Measurements from ENCODE around the gene CECR2. TPM values are rescaled to one million over a fixed set of nuclear protein-coding genes. Genes with fewer than 3 reads are reported as not detected.

The CECR2 gene
- total RNA-seq, 1 donor from 2014 or later = 67.8 TPM

GRCh38 chr22:17430412-17430811 is 61.2 kb downstream of the CECR2 start:
- Mint-ChIP-seq H3K27me3 (ENCODE audit: insufficient read depth, low read depth) (peaks cover 2% of the 10 kb centered on the region), H3K36me3 (peaks cover 18% of the 10 kb centered on the region), H3K4me1 (peaks cover 54% of the 10 kb centered on the region), H3K9me3 (peaks cover 18% of the 10 kb centered on the region), H3K27ac (peak overlapping the region; percentile 7), H3K4me3 (no peak overlapping the region)
- no peak for TF ChIP-seq EZH2phosphoT487 (IDR thresholded peaks at IDR 0.05)
- no peak for TF ChIP-seq CTCF (IDR thresholded peaks at IDR 0.05)
- TF ChIP-seq EZH2 (IDR thresholded peaks at IDR 0.05) = no peak
- no peak overlapping the region for H3K9ac ChIP-seq
- peaks cover 44% of the 10 kb centered on the region for H3K4me1 ChIP-seq
- H3K79me2 ChIP-seq (ENCODE audit: low read depth) = peaks cover 100% of the 10 kb centered on the region
- peaks cover 99% of the 10 kb centered on the region for H4K20me1 ChIP-seq (ENCODE audit: low read depth)
- H3K4me2 ChIP-seq = peak overlapping the region; percentile 34
- peaks cover 35% of the 10 kb centered on the region for H3F3A ChIP-seq (ENCODE audit: low read depth)
- no peak for DNase-seq (ENCODE audit: low spot score)
- no peaks in the 10 kb centered on the region for H3K36me3 ChIP-seq
- no peaks in the 10 kb centered on the region for H3K27me3 ChIP-seq
- no peak overlapping the region for H3K4me3 ChIP-seq
- H3K27ac ChIP-seq = peak overlapping the region; percentile 36
- H3K9me3 ChIP-seq (ENCODE audit: low read depth) = no peaks in the 10 kb centered on the region
- H2AFZ ChIP-seq (replicated peaks) = no peak overlapping the region

GRCh38 chr22:17431179-17431578 is 61.9 kb downstream of the CECR2 start:
- no peak overlapping the region for H3K27ac Mint-ChIP-seq
- H3K27ac ChIP-seq = no peak overlapping the region
- DNase-seq (ENCODE audit: low spot score) = no peak
- TF ChIP-seq EZH2phosphoT487 (IDR thresholded peaks at IDR 0.05) (no peak), EZH2 (IDR thresholded peaks at IDR 0.05) (no peak), CTCF (IDR thresholded peaks at IDR 0.05) (no peak)
- peaks cover 42% of the 10 kb centered on the region for H3F3A ChIP-seq (ENCODE audit: low read depth)
- H3K4me3 ChIP-seq = no peak overlapping the region
- H3K4me3 Mint-ChIP-seq = no peak overlapping the region
- no peak overlapping the region for H2AFZ ChIP-seq (replicated peaks)
- no peaks in the 10 kb centered on the region for H3K36me3 ChIP-seq
- no peaks in the 10 kb centered on the region for H3K27me3 ChIP-seq
- peaks cover 52% of the 10 kb centered on the region for H3K4me1 ChIP-seq
- peaks cover 12% of the 10 kb centered on the region for H3K9me3 Mint-ChIP-seq
- H3K9ac ChIP-seq = no peak overlapping the region
- peaks cover 12% of the 10 kb centered on the region for H3K36me3 Mint-ChIP-seq
- peaks cover 100% of the 10 kb centered on the region for H3K79me2 ChIP-seq (ENCODE audit: low read depth)
- H3K27me3 Mint-ChIP-seq (ENCODE audit: insufficient read depth, low read depth) = peaks cover 2% of the 10 kb centered on the region
- no peaks in the 10 kb centered on the region for H3K9me3 ChIP-seq (ENCODE audit: low read depth)
- H4K20me1 ChIP-seq (ENCODE audit: low read depth) = peaks cover 99% of the 10 kb centered on the region
- no peak overlapping the region for H3K4me2 ChIP-seq
- H3K4me1 Mint-ChIP-seq = peaks cover 60% of the 10 kb centered on the region

DNA sequence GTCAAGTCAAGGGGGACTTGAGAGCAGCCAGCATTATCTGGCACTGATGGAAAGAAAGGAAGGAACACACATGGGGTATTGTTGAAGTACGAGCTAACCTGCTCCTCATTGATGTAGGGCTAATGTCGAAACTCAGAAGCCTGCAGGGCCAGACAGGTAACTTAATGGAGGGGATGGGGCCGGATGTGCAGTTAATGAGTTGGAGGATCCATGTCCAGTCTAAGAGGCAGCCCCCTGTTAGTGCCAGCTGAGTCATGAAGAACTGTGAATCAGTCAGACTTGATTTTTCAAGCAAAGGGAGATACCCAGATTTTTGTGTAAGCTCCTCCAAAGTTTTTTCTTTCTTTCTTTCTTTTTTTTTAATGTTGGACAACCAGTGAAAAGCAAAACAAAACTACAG is 65.6 kb downstream of the CECR2 start:
- Histone ChIP-seq H3K4me1 (peaks cover 80% of the 10 kb centered on the region), H3K79me2 (ENCODE audit: low read depth) (peaks cover 100% of the 10 kb centered on the region), H3K36me3 (no peaks in the 10 kb centered on the region), H3F3A (ENCODE audit: low read depth) (peaks cover 54% of the 10 kb centered on the region), H2AFZ (replicated peaks) (no peak overlapping the region), H3K9me3 (ENCODE audit: low read depth) (no peaks in the 10 kb centered on the region), H3K4me2 (peak overlapping the region; percentile 76), H3K4me3 (no peak overlapping the region), H3K9ac (no peak overlapping the region), H4K20me1 (ENCODE audit: low read depth) (peaks cover 100% of the 10 kb centered on the region), H3K27me3 (no peaks in the 10 kb centered on the region), H3K27ac (peak overlapping the region; percentile 13)
- H3K36me3 Mint-ChIP-seq = no peaks in the 10 kb centered on the region
- TF ChIP-seq EZH2 (IDR thresholded peaks at IDR 0.05) = no peak
- TF ChIP-seq EZH2phosphoT487 (IDR thresholded peaks at IDR 0.05) = no peak
- no peak for TF ChIP-seq CTCF (IDR thresholded peaks at IDR 0.05)
- DNase-seq (ENCODE audit: low spot score) = no peak
- no peaks in the 10 kb centered on the region for H3K9me3 Mint-ChIP-seq
- H3K27ac Mint-ChIP-seq = peak overlapping the region; percentile 74
- H3K4me1 Mint-ChIP-seq = peaks cover 84% of the 10 kb centered on the region
- peak overlapping the region; percentile 52 for H3K4me3 Mint-ChIP-seq
- H3K27me3 Mint-ChIP-seq (ENCODE audit: insufficient read depth, low read depth) = peaks cover 2% of the 10 kb centered on the region

Measured in neural progenitor cell (in vitro differentiated cells).